Epithelial cell of esophagus (primary cell): ENCODE measurements around the gene IFNA13.
"Not testable (repeated sequence)": the region's sequence is repeated elsewhere in the genome, so short reads cannot be mapped to it uniquely, and the experiment has no call there.

Experiments
- DNase-seq: peaks from one replicate; pipeline ENCODE4 v3.0.0; 2010; ENCODE audit warnings: low read depth
- H3K4me3 ChIP-seq: 2 replicates; pipeline ENCODE4 v1.5.1; 2011; ENCODE audit warnings: mild to moderate bottlenecking, low read length, control low read depth
- CTCF ChIP-seq: IDR thresholded peaks from 2 replicates; pipeline ENCODE4 v1.5.1; 2011; ENCODE audit warnings: low read depth, mild to moderate bottlenecking, low read length, control low read depth, inconsistent platforms; ENCODE audit not compliant: insufficient read depth; ENCODE audit errors: missing control alignments

The IFNA13 gene

GRCh38 chr9:21392270-21392669, 24.4 kb upstream of the IFNA13 start:
- H3K4me3 ChIP-seq = no peak overlapping the region
- TF ChIP-seq CTCF = peak; percentile 45
- peak; percentile 35 for DNase-seq

- no peak for TF ChIP-seq CTCF
- no peak within 1 kb of the TSS for H3K4me3 ChIP-seq
- DNase-seq = no peak
These were observed 17.3 kb upstream of the IFNA13 start, which contains the start of gene IFNA2 for GRCh38 chr9:21385131-21385670. Gene IFNA2, minus strand, starts transcription at chr9:21385398. Its CDS starts 69 bp downstream, at chr9:21385329.

GRCh38 chr9:21383627-21384026, 15.8 kb upstream of the IFNA13 start:
- H3K4me3 ChIP-seq = no peak overlapping the region
- no peak for TF ChIP-seq CTCF
- DNase-seq = no peak

GRCh38 chr9:21381448-21382339, 13.8 kb upstream of the IFNA13 start:
- H3K4me3 ChIP-seq = no peak overlapping the region
- no peak for TF ChIP-seq CTCF
- DNase-seq = peak; percentile 25

- not testable (repeated sequence) for DNase-seq, H3K4me3 ChIP-seq
These were observed 3.6 kb upstream of the IFNA13 start for GRCh38 chr9:21371467-21371866.

- H3K4me3 ChIP-seq, DNase-seq: not testable (repeated sequence)
These were observed 688 bp downstream of the IFNA13 start for GRCh38 chr9:21367169-21367568.

- H3K4me3 ChIP-seq = no peak overlapping the region
- no peak for DNase-seq
- no peak for TF ChIP-seq CTCF
These were observed 5.6 kb downstream of the IFNA13 start for GRCh38 chr9:21362287-21362686.
